Immature natural killer cell (primary cell): ENCODE measurements around the gene CNKSR1. TPM values are rescaled to one million over a fixed set of nuclear protein-coding genes. Genes with fewer than 3 reads are reported as not detected.

ENCODE experiments used
- DNase-seq, 3 donors: peaks; one replicate each; pipeline ENCODE4 v3.0.0; 2022; ENCODE audit warnings: mixed read lengths in 1 of 3
- H3K27ac Mint-ChIP-seq, 6 donors: one replicate each; pipeline ENCODE4 v1.8.0; 2020; ENCODE audit warnings: mixed read lengths in 6 of 6, mild to moderate bottlenecking in 5 of 6, inconsistent platforms in 4 of 6, moderate library complexity in 3 of 6
- H3K27me3 Mint-ChIP-seq, 3 donors: one replicate each; pipeline ENCODE4 v1.8.0; 2020 to 2021; ENCODE audit warnings: low read depth in 3 of 3, mild to moderate bottlenecking in 3 of 3, mixed read lengths in 3 of 3, moderate library complexity in 3 of 3, inconsistent platforms in 1 of 3
- H3K36me3 Mint-ChIP-seq, 3 donors: one replicate each; pipeline ENCODE4 v1.8.0; 2020; ENCODE audit warnings: mixed read lengths in 3 of 3, inconsistent platforms in 2 of 3, mild to moderate bottlenecking in 2 of 3
- H3K4me1 Mint-ChIP-seq, 2 donors: one replicate each; pipeline ENCODE4 v1.8.0; 2020; ENCODE audit warnings: inconsistent platforms in 2 of 2, mild to moderate bottlenecking in 2 of 2, mixed read lengths in 2 of 2, moderate library complexity in 1 of 2
- H3K4me3 Mint-ChIP-seq, 5 donors: one replicate each; pipeline ENCODE4 v1.8.0; 2020; ENCODE audit warnings: mild to moderate bottlenecking in 5 of 5, mixed read lengths in 5 of 5, inconsistent platforms in 3 of 5, moderate library complexity in 3 of 5
- H3K9me3 Mint-ChIP-seq, 6 donors: one replicate each; pipeline ENCODE4 v1.8.0; 2020; ENCODE audit warnings: mild to moderate bottlenecking in 6 of 6, mixed read lengths in 6 of 6, inconsistent platforms in 4 of 6, moderate library complexity in 3 of 6
- polyA plus RNA-seq, 3 donors: library from polyadenylated mRNA; unstranded; fragments of 300-500 nt; fragmentation: Illumina TruSeq; gene quantifications; one replicate each; pipeline ENCODE4 v1.2.3, GENCODE V29; 2021

The CNKSR1 gene, protein sequence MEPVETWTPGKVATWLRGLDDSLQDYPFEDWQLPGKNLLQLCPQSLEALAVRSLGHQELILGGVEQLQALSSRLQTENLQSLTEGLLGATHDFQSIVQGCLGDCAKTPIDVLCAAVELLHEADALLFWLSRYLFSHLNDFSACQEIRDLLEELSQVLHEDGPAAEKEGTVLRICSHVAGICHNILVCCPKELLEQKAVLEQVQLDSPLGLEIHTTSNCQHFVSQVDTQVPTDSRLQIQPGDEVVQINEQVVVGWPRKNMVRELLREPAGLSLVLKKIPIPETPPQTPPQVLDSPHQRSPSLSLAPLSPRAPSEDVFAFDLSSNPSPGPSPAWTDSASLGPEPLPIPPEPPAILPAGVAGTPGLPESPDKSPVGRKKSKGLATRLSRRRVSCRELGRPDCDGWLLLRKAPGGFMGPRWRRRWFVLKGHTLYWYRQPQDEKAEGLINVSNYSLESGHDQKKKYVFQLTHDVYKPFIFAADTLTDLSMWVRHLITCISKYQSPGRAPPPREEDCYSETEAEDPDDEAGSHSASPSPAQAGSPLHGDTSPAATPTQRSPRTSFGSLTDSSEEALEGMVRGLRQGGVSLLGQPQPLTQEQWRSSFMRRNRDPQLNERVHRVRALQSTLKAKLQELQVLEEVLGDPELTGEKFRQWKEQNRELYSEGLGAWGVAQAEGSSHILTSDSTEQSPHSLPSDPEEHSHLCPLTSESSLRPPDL
- polyA plus RNA-seq = not detected

DNA sequence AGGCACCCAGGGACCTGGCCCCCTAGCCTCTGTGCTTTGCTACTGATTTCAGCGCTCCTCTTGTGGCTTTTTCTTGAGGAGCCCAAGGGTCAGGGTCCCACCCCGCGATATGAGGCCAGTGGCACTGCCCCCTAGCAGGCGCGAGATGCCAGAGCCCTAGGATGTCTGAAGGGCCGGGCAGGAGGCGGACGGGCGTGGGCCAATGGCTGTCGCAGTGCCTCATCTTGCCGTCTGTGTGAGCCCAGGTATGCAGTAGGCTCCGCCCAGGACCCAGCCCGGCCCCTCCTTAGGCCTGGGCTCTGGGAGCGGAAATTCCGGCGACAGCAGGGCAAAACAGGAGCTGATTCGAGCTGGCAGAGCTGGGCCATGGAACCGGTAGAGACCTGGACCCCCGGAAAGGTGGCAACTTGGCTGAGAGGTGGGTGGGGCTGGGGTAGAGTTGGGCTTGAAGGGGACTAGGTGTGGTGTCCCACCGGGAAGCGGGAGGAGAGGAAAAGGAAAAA is at the start of gene CNKSR1:
CNKSR1 (plus strand) TSS at position 310 of the 503 bp plus-strand sequence; CDS start at position 367, 57 bp downstream.
- H3K4me3 Mint-ChIP-seq = no peak within 1 kb of the TSS
- H3K9me3 Mint-ChIP-seq = no peaks in the 10 kb centered on the region
- peaks cover 0 to 1% (median 0%) of the 10 kb centered on the region in 3 donors for H3K27me3 Mint-ChIP-seq
- no peak for DNase-seq
- H3K27ac Mint-ChIP-seq = no peak within 1 kb of the TSS
- H3K4me1 Mint-ChIP-seq = no peaks in the 10 kb centered on the region
- H3K36me3 Mint-ChIP-seq = no peaks in the 10 kb centered on the region

DNA sequence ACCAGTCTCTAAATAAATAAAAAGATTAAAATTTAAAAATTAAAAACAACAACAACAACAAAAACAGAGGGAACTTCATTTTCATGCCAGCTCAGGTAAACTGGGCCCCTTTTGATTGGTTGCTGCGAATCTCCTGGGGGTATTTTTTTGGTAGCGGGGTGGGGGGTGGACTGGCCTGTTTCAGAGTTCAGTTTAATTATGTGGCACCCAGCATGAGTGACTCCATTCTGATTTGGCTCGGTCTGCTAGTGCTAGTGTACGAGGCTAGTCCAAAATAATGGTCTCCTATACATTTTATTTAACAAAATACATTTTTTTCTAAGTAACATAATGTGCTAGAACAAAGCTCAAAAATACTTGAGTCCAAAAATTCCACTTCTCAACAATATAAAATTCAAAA is 47.5 kb upstream of the CNKSR1 start:
- Mint-ChIP-seq H3K4me1 (peaks cover 26 to 27% of the 10 kb centered on the region in 2 donors), H3K27me3 (peaks cover 3 to 36% (median 24%) of the 10 kb centered on the region in 3 donors), H3K27ac (no peak overlapping the region), H3K36me3 (peaks cover 0 to 6% (median 2%) of the 10 kb centered on the region in 3 donors), H3K9me3 (no peaks in the 10 kb centered on the region), H3K4me3 (no peak overlapping the region)
- no peak for DNase-seq

DNA sequence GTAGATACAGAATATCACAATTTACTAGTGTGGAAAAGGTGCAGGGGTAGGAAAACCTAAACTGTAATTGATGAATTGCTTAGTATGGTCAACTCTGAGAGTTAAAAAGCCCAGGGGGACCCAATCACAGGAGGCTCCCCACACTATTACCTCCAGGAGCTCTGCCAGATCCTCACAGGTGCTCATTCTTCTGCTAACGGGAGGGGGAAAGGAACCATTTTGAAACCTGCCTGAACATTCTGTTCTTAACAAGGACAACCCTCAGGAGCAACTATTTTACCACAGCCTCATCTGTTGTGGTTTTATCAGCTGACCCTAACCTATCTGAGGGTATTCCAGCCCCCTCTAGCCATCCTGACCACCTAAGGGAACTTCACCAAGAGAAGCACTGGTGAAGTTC is 46.6 kb upstream of the CNKSR1 start:
- Mint-ChIP-seq H3K4me1 (peaks cover 24 to 26% of the 10 kb centered on the region in 2 donors), H3K36me3 (peaks cover 0 to 3% (median 0%) of the 10 kb centered on the region in 3 donors), H3K9me3 (no peaks in the 10 kb centered on the region), H3K27ac (no peak overlapping the region), H3K27me3 (peaks cover 0 to 36% (median 24%) of the 10 kb centered on the region in 3 donors), H3K4me3 (no peak overlapping the region)
- DNase-seq = no peak

DNA sequence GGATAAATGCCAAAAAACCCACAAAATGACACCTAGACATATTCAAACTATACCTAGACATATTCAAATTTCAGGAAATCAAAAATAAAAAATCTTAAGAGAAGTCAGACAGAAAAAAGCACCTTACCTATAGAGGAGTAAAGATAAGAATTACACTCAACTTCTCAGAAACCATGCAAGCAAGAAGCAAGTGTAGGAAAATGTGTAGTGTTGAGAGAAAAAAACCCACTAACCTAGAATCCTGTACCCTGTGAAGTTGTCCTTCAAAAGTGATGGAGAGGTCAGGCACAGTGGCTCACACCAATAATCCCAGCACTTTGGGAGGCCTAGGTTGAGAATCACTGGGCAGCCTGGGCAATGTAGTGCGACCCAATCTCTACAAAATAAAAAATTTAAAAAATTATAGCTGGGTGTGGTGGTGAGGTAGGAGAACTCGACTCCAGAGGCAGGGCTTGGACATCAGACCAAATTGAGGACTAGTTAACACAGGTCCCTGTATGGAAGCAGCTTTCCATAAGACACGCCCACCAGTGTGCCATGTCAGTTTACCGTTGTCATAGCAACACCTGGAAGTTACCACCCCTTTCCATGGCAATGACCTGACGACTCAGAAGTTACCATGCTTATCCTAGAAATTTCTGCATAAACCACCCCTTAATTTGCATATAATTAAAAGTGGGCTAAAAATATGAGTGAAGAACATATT is 45.0 kb upstream of the CNKSR1 start:
- Mint-ChIP-seq H3K4me1 (peaks cover 8 to 11% of the 10 kb centered on the region in 2 donors), H3K36me3 (peaks cover 0 to 3% (median 0%) of the 10 kb centered on the region in 3 donors), H3K4me3 (no peak overlapping the region), H3K27ac (no peak overlapping the region), H3K9me3 (no peaks in the 10 kb centered on the region), H3K27me3 (peaks cover 0 to 32% (median 13%) of the 10 kb centered on the region in 3 donors)
- DNase-seq = no peak

DNA sequence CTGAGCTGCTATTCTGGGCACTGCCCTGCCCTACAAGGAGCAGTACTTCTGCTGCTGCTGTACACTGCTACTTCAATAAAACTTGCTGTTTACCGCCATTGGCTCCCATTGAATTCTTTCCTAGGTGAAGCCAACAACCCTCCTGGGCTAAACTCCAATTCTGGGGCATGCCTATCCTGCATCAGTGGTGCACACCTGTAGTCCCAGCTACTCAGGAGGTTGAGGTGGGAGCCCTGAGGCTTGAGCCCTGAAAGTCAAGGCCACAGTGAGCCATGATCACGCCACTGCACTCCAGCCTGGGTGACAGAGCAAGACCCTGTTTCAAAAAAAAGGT is 44.5 kb upstream of the CNKSR1 start:
- peaks cover 0 to 3% (median 0%) of the 10 kb centered on the region in 3 donors for H3K36me3 Mint-ChIP-seq
- H3K9me3 Mint-ChIP-seq = no peaks in the 10 kb centered on the region
- H3K4me3 Mint-ChIP-seq = no peak overlapping the region
- DNase-seq = no peak
- H3K4me1 Mint-ChIP-seq = peaks cover 3 to 5% of the 10 kb centered on the region in 2 donors
- no peak overlapping the region for H3K27ac Mint-ChIP-seq
- peaks cover 0 to 27% (median 8%) of the 10 kb centered on the region in 3 donors for H3K27me3 Mint-ChIP-seq

DNA sequence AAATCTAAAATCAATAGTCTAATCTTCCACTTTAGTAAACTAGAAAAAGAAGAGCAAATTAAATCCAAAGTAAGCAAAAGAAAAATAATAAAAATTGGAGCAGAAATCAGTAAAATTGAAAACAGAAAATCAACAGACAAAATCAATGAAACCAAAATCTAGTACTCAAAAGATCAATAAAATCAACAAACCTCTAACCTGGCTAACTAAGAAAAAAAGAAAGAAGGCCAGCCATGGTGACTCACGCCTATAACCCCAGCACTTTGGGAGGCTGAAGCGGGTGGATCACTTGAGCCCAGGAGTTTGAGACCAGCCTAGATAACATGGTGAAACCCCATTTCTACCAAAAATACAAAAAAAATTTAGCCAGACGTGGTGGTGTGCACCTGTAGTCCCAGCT is 42.8 kb upstream of the CNKSR1 start:
- no peak for DNase-seq
- H3K36me3 Mint-ChIP-seq = peaks cover 0 to 3% (median 0%) of the 10 kb centered on the region in 3 donors
- H3K9me3 Mint-ChIP-seq = no peaks in the 10 kb centered on the region
- no peak overlapping the region for H3K4me3 Mint-ChIP-seq
- H3K27me3 Mint-ChIP-seq = peaks cover 2 to 20% (median 3%) of the 10 kb centered on the region in 3 donors
- H3K4me1 Mint-ChIP-seq = no peaks in the 10 kb centered on the region
- H3K27ac Mint-ChIP-seq = no peak overlapping the region

DNA sequence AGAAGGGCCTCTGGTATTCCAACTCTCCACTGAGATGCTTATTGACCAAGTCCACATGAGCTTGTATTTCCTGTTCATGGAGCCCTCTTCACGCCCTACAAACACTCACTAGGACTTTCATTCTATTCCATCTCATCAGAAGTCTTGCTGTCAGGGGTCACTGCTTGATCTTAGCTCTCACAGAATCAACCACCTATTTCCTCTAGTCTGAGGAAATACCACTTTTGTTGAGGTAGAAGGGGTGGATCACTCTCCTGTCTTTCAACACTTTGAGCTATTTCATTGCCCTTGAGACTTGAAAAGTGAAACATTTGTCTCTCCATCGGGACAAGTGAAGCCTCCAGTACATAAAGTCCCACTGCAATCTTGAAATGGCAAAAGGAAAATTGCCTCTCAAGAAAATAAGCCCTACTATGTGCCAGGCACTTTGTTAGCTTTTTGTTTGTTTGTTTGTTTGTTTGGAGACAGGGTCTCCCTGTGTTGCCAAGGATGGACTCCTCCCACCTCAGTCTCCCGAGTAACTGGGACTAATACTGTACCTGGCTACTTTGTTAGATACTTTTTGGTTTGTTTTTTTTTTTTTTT is 38.2 kb upstream of the CNKSR1 start:
- Mint-ChIP-seq H3K9me3 (no peaks in the 10 kb centered on the region), H3K36me3 (peaks cover 0 to 3% (median 0%) of the 10 kb centered on the region in 3 donors), H3K27me3 (peaks cover 0 to 13% (median 8%) of the 10 kb centered on the region in 3 donors), H3K4me3 (no peak overlapping the region), H3K4me1 (no peaks in the 10 kb centered on the region), H3K27ac (no peak overlapping the region)
- no peak for DNase-seq

DNA sequence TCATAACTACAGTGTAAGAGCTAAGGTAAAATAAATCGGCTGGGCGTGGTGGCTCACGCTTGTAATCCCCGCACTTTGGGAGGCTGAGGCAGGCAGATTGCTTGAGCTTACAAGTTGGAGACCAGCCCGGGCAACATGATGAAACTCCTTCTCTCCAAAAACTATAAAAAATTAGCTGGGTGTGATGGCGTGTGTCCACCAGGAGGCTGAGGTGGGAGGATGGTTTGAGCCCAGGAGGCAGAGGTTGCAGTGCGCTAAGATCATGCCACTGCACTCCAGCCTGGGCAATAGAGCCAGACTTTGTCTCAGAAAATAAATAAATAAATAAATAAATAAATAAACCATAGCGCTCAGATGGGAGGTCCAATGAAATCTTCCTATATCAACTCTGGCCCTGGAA is 35.1 kb upstream of the CNKSR1 start:
- DNase-seq = no peak
- no peak overlapping the region for H3K27ac Mint-ChIP-seq
- H3K9me3 Mint-ChIP-seq = no peaks in the 10 kb centered on the region
- H3K27me3 Mint-ChIP-seq = peaks cover 7 to 18% (median 8%) of the 10 kb centered on the region in 3 donors
- H3K4me1 Mint-ChIP-seq = peaks cover 0 to 8% of the 10 kb centered on the region in 2 donors
- H3K4me3 Mint-ChIP-seq = no peak overlapping the region
- H3K36me3 Mint-ChIP-seq = no peaks in the 10 kb centered on the region

DNA sequence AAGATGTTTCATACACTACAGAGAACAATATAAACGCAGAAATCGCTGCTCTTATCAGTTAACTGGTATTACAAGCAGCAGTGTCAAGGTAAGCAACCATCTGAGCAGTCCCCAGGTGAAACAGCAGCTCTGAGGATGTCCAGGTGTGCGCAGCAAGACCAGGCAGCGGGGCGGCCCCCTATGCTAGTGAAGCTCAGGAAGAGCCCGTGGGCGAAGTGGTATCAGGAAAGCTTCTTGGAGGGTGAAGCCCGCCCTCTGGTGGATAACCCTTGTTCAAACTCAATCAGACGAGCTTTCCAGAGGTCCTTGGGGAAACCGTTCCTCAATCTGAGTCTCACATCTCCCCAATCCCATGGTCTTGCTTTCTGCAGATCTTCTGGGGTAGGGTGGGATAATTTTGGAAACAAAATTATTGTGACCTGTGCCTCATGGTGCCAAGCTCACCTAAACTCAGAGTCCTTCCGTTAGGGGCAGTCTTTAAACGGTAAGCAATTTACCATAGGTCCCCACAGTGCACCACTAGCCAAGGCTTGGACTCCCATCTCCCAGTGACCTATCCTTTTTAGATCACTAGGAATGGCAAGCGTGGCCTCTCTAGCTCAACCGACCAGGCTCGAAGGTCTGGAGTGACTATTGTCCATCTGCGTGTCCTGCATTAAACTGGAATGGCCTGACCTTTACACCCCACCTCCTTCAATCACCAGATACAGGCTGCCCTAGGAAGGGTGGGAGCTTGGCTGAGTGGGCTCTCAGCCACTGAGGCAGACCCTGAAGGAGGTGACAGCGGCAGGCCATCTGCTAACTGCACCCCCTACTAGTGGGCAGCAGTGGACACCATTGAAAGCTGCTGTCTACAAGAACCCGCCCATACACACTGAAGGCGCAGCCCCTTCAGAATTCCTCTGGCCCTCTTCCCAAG is 32.0 kb upstream of the CNKSR1 start:
- H3K27me3 Mint-ChIP-seq = peaks cover 7 to 18% (median 16%) of the 10 kb centered on the region in 3 donors
- no peak overlapping the region for H3K4me3 Mint-ChIP-seq
- peak; percentile 66 to 73 (median 68) for DNase-seq
- peaks cover 0 to 8% of the 10 kb centered on the region in 2 donors for H3K4me1 Mint-ChIP-seq
- H3K9me3 Mint-ChIP-seq = no peaks in the 10 kb centered on the region
- H3K36me3 Mint-ChIP-seq = no peaks in the 10 kb centered on the region
- peak overlapping the region in 1 of 6 donors; percentile 11 for H3K27ac Mint-ChIP-seq

DNA sequence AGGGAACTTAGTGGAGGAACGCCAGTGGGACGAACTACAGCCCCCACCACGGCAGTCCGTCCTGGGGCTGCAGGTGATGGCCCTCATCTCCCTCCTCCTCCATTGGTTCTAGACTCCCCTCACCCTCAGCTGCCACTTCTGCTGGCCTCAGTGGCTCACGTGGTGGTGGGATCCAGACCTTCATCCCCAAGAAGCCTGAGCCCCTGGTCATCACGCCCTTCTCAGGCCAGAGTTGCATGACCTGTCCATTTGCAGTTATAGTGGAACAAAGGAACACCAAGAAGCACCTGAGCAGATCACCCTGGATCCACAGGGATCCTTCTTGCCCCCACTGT is 31.4 kb upstream of the CNKSR1 start:
- no peak overlapping the region for H3K27ac Mint-ChIP-seq
- no peak for DNase-seq
- peaks cover 0 to 8% of the 10 kb centered on the region in 2 donors for H3K4me1 Mint-ChIP-seq
- H3K36me3 Mint-ChIP-seq = no peaks in the 10 kb centered on the region
- H3K9me3 Mint-ChIP-seq = no peaks in the 10 kb centered on the region
- H3K4me3 Mint-ChIP-seq = no peak overlapping the region
- peaks cover 5 to 18% (median 16%) of the 10 kb centered on the region in 3 donors for H3K27me3 Mint-ChIP-seq

DNA sequence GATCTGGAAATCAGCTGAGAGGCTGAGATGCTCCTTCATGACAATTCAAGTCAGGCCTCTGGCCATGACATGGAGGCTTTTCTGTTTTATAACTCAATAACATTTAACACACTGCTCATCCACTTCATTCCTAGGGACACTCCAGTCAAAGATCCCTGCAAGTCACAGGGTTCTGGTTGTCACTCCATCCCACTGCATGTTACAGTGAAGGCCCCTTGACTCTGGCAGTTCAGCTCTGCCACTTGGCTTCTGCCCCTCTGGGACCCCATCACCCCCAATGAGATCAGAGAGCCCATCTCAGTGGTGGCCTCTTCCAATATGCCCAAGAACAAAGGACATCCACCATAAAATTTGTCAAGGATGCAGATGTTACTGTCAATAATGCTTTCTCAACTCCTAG is 28.4 kb upstream of the CNKSR1 start:
- Mint-ChIP-seq H3K9me3 (no peaks in the 10 kb centered on the region), H3K27ac (no peak overlapping the region), H3K4me1 (peaks cover 0 to 8% of the 10 kb centered on the region in 2 donors), H3K27me3 (peaks cover 6 to 20% (median 8%) of the 10 kb centered on the region in 3 donors), H3K4me3 (no peak overlapping the region), H3K36me3 (no peaks in the 10 kb centered on the region)
- DNase-seq = no peak

DNA sequence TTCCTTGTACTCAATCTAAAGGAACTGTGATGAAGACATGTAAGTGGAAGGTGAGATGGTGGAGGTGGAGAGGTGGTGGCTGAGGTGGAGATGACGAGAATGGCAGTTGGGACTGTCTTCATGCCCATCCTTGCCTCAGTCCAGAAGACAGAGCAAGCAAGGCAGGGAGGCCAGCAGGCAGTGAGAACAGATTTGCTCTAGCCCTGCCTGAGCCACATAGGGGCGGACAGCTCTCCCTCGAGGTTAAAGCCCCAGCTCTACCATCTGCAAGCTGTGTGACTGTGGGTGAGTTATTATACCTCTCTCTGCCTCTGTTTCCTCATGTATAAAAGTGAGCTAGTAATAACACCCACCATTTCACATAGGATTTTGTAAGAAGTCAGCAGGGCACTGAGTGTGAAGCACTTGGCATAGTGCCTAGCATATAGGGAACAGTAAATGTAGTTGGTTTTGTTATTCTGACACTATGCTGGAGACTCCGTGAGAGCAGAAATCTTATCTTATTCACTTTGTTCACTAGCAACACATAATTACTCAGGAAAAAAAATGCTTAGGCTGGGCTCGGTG is 23.2 kb upstream of the CNKSR1 start:
- DNase-seq = no peak
- Mint-ChIP-seq H3K27ac (no peak overlapping the region), H3K36me3 (no peaks in the 10 kb centered on the region), H3K27me3 (peaks cover 9 to 15% (median 12%) of the 10 kb centered on the region in 3 donors), H3K4me1 (peaks cover 0 to 2% of the 10 kb centered on the region in 2 donors), H3K9me3 (no peaks in the 10 kb centered on the region), H3K4me3 (no peak overlapping the region)
